C4-2B (cell line): Measurements from ENCODE around the gene TYW1.
"Not testable (repeated sequence)": the region's sequence is repeated elsewhere in the genome, so short reads cannot be mapped to it uniquely, and the experiment has no call there.

Source experiments
- H3K27ac ChIP-seq: fragments of 450-650 bp; 2 replicates; pipeline ENCODE4 v1.5.1; 2017
- CTCF ChIP-seq: fragments of 450-650 bp; conservative IDR thresholded peaks from 2 replicates; pipeline ENCODE4 v1.5.1; 2017; ENCODE audit warnings: mild to moderate bottlenecking
- ZFX ChIP-seq: fragments of 450-650 bp; IDR thresholded peaks from 2 replicates; pipeline ENCODE4 v1.6.1; 2017

The TYW1 gene

DNA sequence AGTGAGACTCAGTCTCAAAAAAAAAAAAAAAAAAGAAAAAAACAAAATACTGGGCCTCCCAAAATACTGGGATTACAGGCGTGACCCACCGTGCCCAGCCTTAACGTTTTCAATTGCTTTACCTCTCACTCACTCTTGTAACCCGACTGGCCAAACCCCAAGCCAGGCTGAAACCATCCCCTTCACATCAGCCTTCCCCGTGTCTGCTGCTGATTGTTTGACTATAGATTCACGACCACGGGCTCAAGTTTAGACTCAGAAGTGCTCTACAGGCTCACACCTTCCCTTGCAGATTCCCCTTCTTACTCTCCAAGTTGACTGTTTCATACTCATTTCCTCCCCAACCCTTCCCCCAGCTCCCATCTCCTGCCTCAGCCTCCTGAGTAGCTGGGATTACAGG lies 22.3 kb downstream of the TYW1 start:
- no peak overlapping the region for H3K27ac ChIP-seq
- no peak for TF ChIP-seq CTCF
- no peak for TF ChIP-seq ZFX

DNA sequence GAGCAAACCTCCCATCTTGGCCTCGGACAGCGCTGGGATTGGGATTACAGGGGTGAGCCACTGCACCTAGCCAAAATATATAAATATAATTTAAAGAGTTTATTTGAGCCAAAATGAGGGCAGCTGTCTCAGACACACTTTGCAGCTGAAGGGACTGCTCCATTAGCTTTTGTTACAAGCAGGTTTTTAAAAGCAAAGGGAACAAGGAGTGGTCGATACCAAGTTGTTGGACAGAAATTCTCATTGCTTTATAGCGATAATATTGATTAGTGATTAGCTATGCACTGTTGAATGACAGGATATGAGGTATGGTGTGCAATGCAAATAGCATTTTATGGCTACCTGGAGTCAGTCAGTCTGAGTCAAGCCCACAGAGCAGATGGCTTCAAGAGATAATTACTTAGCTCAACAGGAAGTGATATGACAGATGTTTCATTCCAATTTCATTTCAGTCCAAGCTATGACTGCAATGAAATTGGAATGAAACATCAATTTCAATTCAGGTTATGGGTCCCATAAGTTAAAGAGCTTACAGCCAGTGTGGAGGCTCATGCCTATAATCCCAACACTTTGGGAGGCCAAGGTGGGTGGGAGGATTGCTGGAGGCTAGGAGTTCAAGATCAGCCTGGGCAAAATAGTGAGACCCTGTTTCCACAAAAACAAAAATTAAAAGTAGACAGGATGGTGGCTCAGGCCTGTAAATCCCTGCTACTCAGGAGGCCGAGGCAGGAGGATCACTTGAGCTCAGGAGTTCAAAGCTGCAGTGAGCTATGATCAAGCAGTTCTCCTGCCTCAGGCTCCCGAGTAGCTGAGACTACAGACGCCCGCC lies 23.1 kb downstream of the TYW1 start:
- H3K27ac ChIP-seq: no peak overlapping the region
- no peak for TF ChIP-seq ZFX
- no peak for TF ChIP-seq CTCF

- no peak overlapping the region for H3K27ac ChIP-seq
- no peak for TF ChIP-seq CTCF
- TF ChIP-seq ZFX: no peak
Observed at GRCh38 chr7:67021260-67021659, 24.6 kb downstream of the TYW1 start.

GRCh38 chr7:67022511-67022910 lies 25.9 kb downstream of the TYW1 start:
- TF ChIP-seq ZFX (no peak), CTCF (no peak)
- H3K27ac ChIP-seq: no peak overlapping the region

GRCh38 chr7:67025459-67025858 lies 28.8 kb downstream of the TYW1 start:
- H3K27ac ChIP-seq: not testable (repeated sequence)

DNA sequence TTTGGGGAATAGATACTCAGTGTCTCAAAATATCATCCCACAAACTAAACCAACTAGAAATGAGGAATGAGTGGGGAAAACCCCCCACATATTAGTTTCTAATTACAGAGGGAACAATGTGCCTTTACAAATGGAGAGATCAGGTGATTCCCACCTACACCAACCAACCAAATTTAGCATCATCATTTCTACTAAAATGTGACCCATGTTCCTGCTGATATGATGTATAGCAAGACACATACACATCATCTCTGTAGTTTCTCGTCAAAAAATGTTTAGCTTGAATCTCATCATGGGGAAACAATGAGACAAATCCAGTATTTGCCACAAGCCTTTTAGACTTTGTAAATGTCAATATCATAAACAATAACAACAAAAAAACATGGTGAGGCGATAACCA lies 35.1 kb downstream of the TYW1 start:
- H3K27ac ChIP-seq: not testable (repeated sequence)

- TF ChIP-seq CTCF (no peak), ZFX (no peak)
- no peak overlapping the region for H3K27ac ChIP-seq
Observed at GRCh38 chr7:67033251-67033650, 36.6 kb downstream of the TYW1 start.

- not testable (repeated sequence) for H3K27ac ChIP-seq
Observed at GRCh38 chr7:67036432-67037395, 40.1 kb downstream of the TYW1 start.

DNA sequence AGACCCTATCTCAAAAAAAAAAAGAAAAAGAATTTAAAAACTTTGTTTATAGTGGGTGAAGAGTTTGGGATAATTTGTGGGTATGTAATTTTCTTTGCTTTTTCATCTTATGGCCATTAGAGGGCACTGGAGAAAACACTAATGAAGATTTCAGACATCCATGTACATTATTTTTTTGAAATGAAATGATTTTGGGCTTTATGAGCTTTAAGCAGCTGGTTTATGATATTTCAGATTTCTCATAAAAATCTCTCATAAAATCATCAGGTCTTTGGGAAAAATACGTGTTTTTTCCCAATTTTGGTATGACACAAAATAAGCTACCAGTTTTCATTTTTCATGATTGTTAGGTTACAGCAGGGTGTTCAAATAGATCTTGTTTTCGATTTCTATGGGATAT lies 44.2 kb downstream of the TYW1 start:
- not testable (repeated sequence) for H3K27ac ChIP-seq
- TF ChIP-seq CTCF: peak; percentile 65

DNA sequence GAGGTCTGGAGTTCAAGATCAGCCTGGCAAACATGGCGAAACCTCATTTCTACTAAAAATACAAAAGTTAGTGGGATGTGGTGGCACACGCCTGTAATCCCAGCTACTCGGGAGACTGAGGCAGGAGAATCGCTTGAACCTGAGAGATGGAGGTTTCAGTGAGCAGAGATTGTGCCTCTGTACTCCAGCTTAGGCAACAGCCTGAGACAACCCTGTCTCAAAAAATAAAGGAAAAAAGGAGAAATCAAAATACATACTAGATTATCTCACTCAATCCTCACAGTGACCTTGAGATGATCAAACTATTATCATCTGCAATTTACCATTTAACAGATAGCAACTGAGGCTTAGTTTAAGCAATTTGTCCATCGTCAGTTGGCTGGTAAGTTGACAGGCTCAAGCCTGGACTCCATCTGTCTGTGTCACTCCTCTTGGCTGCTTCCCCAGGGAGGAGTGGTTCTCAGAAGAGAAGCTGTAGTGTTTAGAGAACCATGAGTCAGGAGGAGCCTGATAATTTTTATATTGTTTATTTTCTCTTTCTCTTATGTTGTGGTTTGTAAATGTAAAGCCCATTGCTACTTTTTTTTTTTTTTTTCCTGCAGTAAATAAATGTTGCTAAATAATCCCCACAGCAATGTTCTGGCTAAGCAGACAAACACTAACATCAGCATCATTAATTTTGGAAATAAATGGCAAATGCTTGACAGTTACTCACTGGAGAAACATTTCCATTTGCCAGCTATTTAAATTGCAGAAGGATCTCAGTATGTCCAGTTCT lies 46.3 kb downstream of the TYW1 start:
- H3K27ac ChIP-seq: peak overlapping the region; percentile 39

DNA sequence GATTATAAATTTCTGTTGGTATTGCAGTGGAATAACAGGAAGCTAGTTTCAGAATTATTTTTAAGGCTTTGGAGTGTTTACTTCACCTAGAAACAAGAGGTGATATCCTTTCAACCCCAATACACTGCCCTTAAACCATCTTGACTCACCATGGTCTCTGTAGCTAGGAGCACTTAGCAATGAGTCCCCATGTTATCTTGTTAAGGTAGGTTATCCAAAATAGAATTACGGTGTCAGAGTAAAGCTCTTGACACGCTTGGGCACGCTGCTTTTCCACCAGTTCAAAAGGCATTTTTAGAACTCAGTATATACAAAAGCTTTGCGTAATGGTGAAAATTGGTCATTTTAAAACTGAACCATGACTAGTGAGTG lies 46.9 kb downstream of the TYW1 start:
- not testable (repeated sequence) for H3K27ac ChIP-seq
